Neutrophil (primary cell): ENCODE data around the gene PDGFRB.

Experiments used
- H3K27ac ChIP-seq: fragments of 200-600 bp; sonication (generic); 2 replicates; pipeline ENCODE4 v1.5.1; 2016; ENCODE audit warnings: mild to moderate bottlenecking, moderate library complexity
- H3K27me3 ChIP-seq: fragments of 200-600 bp; sonication (generic); 2 replicates; pipeline ENCODE4 v1.6.0; 2016; ENCODE audit warnings: mild to moderate bottlenecking
- H3K36me3 ChIP-seq: fragments of 200-600 bp; sonication (generic); 2 replicates; pipeline ENCODE4 v1.5.1; 2017
- H3K4me1 ChIP-seq, 2 experiments: fragments of 200-600 bp in 1 of 2; sonication (generic) in 1 of 2; 1 replicate in 1 of 2; 2 replicates in 1 of 2; pipeline versions ENCODE4 v1.5.1 to v1.6.1; 2013 to 2016; ENCODE audit warnings: low read depth in 1 of 2, low read length in 1 of 2, mild to moderate bottlenecking in 1 of 2, moderate library complexity in 1 of 2; ENCODE audit not compliant: control insufficient read depth in 1 of 2, insufficient read depth in 1 of 2
- H3K4me3 ChIP-seq, 2 experiments: fragments of 200-600 bp in 1 of 2; sonication (generic) in 1 of 2; 1 replicate in 1 of 2; 2 replicates in 1 of 2; pipeline ENCODE4 v1.5.1; 2013 to 2016; ENCODE audit warnings: low read depth in 1 of 2, low read length in 1 of 2, mild to moderate bottlenecking in 1 of 2, moderate library complexity in 1 of 2
- H3K9me3 ChIP-seq: fragments of 200-600 bp; sonication (generic); 2 replicates; pipeline ENCODE4 v1.5.1; 2016
- TF ChIP-seq, protein P1 (sequence below): fragments of 200-600 bp; sonication (generic); IDR thresholded peaks from 2 replicates; pipeline ENCODE4 v1.5.1; 2016; ENCODE audit warnings: antibody characterized with exemption

The PDGFRB gene

DNA sequence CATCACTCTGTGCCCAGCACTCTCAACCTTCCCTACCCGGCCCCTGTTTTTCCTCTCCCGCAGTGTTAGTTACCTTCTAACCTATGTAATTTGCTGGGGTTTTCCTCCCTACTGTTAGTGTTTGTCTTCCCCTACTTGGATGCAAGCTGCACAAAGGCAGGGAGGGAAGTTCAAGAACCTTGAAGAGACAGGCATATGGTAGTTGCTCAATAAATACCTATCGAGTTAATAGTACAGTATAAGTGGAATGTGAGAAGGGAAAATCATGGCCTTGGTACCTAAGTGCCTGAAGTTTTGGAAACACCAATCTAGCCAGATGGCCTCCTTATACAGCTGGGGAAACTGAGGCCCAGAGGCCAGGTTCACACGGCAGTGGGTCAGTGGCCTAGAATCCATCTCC lies 24.2 kb downstream of the PDGFRB start:
- Histone ChIP-seq H3K27me3 (peaks cover 11% of the 10 kb centered on the region), H3K36me3 (no peaks in the 10 kb centered on the region), H3K4me3 (no peak overlapping the region), H3K4me1 (no peaks in the 10 kb centered on the region), H3K27ac (no peak overlapping the region), H3K9me3 (no peaks in the 10 kb centered on the region)
- TF ChIP-seq, protein P1, sequence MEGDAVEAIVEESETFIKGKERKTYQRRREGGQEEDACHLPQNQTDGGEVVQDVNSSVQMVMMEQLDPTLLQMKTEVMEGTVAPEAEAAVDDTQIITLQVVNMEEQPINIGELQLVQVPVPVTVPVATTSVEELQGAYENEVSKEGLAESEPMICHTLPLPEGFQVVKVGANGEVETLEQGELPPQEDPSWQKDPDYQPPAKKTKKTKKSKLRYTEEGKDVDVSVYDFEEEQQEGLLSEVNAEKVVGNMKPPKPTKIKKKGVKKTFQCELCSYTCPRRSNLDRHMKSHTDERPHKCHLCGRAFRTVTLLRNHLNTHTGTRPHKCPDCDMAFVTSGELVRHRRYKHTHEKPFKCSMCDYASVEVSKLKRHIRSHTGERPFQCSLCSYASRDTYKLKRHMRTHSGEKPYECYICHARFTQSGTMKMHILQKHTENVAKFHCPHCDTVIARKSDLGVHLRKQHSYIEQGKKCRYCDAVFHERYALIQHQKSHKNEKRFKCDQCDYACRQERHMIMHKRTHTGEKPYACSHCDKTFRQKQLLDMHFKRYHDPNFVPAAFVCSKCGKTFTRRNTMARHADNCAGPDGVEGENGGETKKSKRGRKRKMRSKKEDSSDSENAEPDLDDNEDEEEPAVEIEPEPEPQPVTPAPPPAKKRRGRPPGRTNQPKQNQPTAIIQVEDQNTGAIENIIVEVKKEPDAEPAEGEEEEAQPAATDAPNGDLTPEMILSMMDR: no peak

GRCh38 chr5:150130493-150130922 lies 25.1 kb downstream of the PDGFRB start:
- H3K9me3 ChIP-seq: no peaks in the 10 kb centered on the region
- H3K36me3 ChIP-seq: no peaks in the 10 kb centered on the region
- TF ChIP-seq, protein P1: no peak
- no peaks in the 10 kb centered on the region for H3K4me1 ChIP-seq
- no peak overlapping the region for H3K27ac ChIP-seq
- no peak overlapping the region for H3K4me3 ChIP-seq
- peaks cover 11% of the 10 kb centered on the region for H3K27me3 ChIP-seq

- Histone ChIP-seq H3K27ac (no peak overlapping the region), H3K27me3 (peaks cover 11% of the 10 kb centered on the region), H3K36me3 (no peaks in the 10 kb centered on the region), H3K4me3 (no peak overlapping the region), H3K4me1 (no peaks in the 10 kb centered on the region), H3K9me3 (no peaks in the 10 kb centered on the region)
- TF ChIP-seq, protein P1: peak; percentile 56
Measured at GRCh38 chr5:150129813-150130492, 25.7 kb downstream of the PDGFRB start.

DNA sequence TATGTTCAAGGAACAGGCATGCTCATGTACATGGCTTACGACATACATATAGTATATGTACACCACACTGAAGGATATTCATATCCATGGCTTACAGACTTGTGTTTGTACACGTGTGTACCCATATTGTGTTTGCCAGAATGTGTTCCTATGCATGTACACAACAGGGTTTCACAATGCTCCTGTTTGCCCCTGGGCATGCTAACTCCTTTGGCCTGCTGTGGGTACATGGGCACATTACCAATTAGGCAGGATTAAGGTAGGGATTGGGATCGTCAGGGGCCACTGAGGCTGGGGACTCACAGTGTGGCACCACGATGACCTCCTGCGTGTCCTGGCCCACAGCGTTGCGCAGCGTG lies 26.2 kb downstream of the PDGFRB start:
- no peak overlapping the region for H3K27ac ChIP-seq
- H3K4me1 ChIP-seq: no peaks in the 10 kb centered on the region
- H3K9me3 ChIP-seq: no peaks in the 10 kb centered on the region
- TF ChIP-seq, protein P1: no peak
- peaks cover 10% of the 10 kb centered on the region for H3K27me3 ChIP-seq
- no peaks in the 10 kb centered on the region for H3K36me3 ChIP-seq
- no peak overlapping the region for H3K4me3 ChIP-seq

DNA sequence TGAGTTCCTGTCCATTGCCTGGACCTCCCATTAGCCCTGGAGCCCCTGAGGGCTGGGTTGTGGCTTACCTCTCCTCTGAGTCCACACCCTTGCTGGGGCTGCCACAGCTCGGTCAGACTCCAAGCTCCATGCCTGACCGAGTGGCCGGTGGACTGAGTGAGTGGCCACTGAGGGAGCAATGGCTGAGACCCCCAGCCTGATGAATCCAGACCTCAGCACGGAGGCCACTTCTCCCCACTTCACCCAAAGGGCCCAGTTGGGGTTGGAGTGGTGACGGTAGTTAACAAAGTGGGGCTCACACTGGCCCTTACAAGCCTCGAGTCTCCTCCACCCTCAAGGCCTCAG lies 28.8 kb downstream of the PDGFRB start:
- TF ChIP-seq, protein P1: no peak
- peaks cover 0 to 2% of the 10 kb centered on the region in 2 experiments for H3K4me1 ChIP-seq
- H3K9me3 ChIP-seq: no peaks in the 10 kb centered on the region
- H3K4me3 ChIP-seq: no peak overlapping the region
- no peak overlapping the region for H3K27ac ChIP-seq
- H3K27me3 ChIP-seq: no peaks in the 10 kb centered on the region
- no peaks in the 10 kb centered on the region for H3K36me3 ChIP-seq
